Measurements from ENCODE around the gene SUGCT. TPM values are rescaled to one million over a fixed set of nuclear protein-coding genes. Genes with fewer than 3 reads are reported as not detected.
"Not testable (repeated sequence)": the region's sequence is repeated elsewhere in the genome, so short reads cannot be mapped to it uniquely, and the experiment has no call there.

The SUGCT gene
- total RNA-seq, 1 donor from 2014 or later: 8.5 TPM

DNA sequence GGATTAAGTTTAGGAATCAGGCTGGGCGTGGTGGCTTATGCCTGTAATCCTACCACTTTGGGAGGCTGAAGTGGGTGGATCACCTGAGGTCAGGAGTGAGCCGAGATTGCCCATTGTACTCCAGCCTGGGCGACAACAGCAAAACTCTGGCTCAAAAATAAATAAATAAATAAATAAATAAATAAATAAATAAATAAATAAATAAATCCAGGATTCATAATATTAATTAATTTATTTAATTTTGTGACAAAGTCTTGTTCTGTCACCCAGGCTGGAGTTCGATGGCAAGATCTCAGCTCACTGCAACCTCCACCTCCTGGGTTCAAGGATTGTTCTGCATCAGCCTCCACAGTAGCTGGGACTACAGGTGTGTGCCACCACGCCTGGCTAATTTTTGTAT, 4.2 kb downstream of the SUGCT start:
- DNase-seq (ENCODE audit: low read depth): no peak

DNA sequence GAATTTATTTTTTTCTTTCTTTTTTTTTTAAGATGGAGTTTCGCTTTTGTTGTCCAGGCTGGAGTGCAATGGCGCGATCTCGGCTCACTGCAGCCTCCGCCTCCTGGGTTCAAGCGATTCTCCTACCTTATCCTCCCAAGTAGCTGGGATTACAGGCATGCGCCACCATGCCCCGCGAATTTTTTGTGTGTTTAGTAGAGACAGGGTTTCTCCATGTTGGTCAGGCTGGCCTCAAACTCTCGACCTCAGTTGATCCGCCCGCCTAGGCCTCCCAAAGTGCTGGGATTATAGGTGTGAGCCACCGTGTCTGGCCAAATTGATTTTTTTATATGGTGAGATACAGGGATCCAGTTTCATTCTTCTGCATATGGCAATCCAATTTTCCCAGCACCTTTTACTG, 5.1 kb downstream of the SUGCT start:
- DNase-seq (ENCODE audit: low read depth): not testable (repeated sequence)

DNA sequence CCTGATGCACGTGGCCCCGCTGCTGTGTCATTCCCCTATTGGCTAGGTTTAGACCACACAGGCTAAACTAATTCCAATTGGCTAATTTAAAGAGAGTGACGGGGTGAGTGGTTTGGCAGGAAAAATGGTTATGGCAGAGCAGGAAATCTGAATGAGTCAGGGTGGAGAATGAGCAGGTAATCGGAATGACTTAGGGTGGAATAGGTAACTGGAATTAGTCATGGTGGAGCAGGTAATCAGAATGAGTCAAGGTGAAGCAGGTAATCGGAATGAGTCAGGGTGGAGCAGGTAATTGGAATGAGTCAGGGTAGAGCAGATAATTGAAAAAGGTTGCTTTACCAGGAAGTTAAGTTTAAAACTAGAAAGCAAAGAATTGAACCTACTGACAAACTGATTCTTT, 7.1 kb downstream of the SUGCT start:
- DNase-seq (ENCODE audit: low read depth): not testable (repeated sequence)

DNA sequence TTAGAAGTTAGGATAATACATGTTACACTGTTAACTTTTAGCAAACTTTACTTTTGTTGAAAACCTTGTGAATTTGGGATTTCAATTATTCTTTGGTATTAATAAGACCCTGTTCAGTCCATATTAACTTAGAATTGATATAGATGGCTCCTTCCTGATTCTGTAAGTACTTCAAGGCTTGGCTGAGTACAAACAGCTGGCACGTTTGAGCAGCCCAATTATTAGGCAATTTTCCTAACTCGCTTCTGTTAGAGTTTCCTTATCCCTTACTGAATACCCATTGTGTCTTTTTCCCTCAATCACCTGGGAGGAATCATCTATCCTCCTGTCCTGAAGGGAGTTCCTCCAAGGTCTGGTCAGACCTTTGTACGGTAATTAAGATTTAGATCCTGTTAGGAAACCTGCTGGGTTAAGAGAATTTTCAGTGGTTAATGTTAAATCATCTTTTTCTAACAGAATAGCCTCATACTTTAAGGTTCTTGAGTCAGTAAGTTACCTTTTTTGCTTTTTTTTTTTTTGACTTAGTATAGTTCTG, 10.9 kb downstream of the SUGCT start:
- not testable (repeated sequence) for DNase-seq (ENCODE audit: low read depth)

DNA sequence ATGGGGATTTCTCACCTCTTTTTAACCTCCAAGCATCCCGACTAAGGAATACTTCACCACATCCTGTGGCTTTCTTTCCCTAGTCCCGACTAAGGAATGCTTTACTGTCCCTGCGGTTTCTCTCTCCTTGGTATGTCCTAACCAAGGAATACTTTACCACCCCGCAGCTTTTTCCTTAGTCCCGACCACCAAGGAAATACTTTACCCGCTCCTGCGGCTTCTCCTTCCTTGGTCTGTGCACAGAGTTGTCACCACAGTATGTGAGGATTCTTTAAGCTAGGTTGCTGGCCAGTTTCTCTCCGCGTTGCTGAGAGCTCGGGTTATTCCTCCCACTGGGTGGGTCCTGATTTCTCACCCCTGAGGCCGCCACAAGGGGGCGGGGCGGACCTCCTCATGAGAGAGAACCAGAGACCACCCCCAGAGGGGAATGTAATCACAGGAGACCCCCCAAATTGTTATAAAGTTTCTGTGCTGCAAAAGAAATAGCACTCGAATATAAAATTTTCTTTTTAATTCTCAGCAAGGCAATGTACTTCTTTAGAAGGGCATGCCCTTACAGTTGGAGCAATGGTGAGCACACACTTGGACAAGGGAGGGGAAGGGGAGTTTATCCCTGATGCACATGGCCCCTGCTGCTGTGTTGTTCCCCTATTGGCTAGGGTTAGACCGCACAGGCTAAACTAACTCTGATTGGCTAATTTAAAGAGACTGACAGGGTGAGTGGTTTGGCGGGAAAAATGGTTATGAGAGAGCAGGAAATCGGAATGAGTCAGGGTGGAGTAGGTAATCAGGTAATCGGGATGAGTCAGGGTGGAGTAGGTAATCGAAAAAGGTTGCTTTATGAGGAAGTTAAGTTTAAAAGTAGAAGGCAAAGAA, 12.8 kb downstream of the SUGCT start:
- DNase-seq (ENCODE audit: low read depth): no peak

DNA sequence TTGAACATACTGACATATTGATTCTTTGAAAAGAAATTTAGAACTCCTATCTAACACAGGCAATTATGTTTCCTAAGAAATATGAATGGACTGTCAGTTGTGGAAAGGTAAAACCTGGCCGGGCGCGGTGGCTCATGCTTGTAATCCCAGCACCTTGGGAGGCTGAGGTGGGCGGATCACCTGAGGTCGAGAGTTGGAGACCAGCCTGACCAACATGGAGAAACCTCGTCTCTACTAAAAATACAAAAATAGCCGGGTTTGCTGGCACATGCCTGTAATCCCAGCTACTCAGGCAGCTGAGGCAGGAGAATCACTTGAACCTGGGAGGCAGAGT, 13.4 kb downstream of the SUGCT start:
- DNase-seq (ENCODE audit: low read depth): not testable (repeated sequence)

DNA sequence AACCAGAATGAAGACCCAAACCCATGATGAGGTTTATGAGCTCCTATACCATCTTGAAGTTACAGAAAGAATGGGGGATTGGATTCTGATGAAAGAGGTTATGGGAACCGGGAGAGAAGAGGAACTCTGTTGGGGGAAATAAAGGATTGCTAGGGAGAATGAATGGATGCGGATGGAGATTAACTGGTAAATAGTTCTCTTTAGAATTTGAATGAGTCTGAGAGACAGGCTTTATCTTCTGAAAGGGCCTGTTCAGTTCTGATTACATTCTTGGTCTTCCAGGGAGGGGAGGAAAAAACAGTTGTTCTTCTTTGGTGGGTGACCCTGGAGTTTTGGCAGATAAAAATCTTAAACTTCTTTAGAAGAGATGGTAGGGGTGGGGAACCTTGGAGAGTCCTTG, 13.9 kb downstream of the SUGCT start:
- no peak for DNase-seq (ENCODE audit: low read depth)

DNA sequence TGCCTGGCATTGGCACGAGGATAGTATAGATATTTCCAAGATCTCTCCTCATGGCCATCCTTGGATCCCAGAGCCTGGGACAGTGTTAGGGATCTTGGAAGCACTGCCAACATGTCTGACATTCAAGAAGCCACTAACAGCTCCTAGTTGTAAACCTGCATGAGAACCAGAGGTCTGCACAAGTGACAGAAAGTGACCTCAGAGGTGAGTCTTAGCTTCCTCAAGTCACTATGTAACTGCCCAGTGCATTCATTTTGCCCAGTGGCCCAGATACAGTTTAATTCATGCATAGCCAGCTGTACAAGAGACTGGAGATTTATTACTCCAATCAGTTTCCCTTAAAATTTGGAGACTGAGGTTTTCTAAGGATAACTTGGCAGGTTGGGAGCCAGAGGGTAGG, 16.7 kb downstream of the SUGCT start:
- no peak for DNase-seq (ENCODE audit: low read depth)

DNA sequence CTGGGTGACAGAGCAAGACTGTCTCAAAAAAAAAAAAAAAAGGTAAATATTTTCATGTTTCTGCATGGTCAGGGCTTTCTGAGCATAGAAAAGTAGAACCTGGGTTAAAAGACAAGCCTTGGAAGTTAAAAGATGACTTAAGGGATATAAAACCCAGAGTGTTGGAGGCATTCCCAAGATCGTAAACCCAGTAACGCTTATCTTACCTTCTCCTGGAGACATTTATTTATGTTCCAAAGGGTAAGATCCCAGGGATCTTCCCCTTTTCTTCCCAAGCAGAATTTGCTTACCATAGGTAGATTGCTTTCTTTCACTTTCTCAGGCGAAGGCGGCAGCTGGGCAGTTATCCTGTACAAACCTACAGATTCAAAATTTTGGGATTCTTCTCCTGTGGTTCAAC, 22.2 kb downstream of the SUGCT start:
- no peak for DNase-seq (ENCODE audit: low read depth)

DNA sequence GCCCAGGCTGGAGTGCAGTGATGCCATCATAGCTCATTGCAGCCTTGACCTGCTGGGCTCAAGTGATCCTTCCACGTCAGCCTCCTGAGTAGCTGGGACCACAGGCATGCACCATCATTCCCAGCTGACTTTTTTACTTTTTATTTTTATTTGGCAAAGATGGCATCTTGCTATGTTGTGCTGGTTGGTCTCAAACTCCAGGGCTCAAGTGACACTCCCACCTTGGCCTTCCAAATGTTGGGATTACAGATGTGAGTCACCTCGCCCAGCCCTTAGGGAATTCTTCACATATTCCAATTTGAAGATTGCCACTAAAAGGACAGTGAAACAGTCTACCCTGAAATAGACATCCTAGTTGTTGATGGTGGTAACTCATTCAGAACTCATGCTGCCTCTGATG, 27.7 kb downstream of the SUGCT start:
- DNase-seq (ENCODE audit: low read depth): peak; percentile 27

DNA sequence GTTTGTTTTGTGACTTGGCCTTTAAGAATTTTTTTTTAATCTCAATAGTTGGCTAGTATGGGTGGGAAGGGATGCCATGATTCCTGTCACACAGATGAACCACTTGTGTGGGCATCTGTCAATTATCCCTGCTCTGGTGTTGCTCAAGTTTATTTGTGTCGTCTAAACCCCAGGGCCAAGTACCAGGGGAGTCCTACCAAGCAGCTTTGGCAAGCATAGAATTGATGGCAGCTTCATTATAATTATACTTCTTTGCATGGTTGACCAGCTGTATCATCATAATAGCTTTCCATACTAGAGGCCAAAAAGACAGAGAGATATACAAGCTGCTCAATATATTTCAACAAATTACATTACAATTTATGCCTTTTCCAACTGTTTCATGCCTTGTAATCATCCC, 30.4 kb downstream of the SUGCT start:
- no peak for DNase-seq (ENCODE audit: low read depth)

DNA sequence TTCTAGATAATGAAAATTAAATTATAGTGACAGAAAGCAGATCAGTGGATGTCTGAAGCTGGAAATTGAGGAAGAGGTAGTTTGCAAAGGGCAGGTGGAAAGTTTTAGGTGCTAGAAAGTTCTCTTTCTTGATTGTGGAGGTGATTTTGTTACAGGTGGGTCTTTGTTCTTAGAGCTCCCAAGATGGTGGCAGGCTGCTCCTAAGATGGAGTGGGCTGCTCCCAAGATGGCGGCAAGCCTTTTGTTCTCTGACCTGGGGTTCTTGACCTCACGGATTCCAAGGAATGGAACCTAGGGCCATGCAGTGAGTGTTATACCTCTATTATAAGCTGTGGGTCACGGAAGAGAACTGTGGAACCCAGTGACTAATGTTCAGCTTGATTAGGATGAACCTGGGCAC, 32.5 kb downstream of the SUGCT start:
- DNase-seq (ENCODE audit: low read depth): no peak

DNA sequence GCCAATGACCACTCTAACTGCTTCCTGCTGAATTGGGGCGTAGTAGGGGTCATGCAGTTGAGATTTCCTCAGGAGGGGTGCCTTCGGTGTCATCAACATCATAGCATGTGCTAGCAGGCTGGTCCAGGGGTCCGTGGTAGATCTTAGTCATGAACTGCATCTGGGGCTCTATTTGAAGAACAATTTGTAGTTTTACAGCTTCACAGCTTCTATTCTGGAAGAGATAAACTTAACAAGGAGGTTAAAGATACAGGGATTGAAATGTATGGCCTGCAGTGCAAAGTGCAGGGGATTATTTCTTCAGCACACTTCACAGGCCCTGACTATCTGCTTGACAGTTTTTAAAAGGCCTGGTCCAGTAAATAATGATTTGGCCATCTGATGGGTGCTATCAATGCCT, 33.5 kb downstream of the SUGCT start:
- DNase-seq (ENCODE audit: low read depth): not testable (repeated sequence)

DNA sequence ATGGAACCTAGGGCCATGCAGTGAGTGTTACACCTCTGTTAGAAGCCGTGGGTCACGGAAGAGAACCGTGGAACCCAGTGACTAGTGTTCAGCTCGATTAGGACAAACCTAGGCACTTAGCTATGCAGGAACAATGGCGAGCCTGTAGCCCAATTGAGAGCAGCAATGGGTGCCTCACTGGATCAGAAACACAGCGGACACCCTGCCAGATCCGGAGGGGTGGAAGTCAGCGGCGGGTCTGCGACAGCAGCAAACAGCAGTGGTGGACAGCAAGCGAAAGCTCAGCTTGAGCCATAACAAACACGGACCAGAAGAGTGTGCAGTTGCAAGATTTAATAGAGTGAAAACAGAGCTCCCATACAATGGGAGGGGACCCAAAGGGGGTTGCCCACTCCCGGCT, 38.3 kb downstream of the SUGCT start:
- not testable (repeated sequence) for DNase-seq (ENCODE audit: low read depth)

DNA sequence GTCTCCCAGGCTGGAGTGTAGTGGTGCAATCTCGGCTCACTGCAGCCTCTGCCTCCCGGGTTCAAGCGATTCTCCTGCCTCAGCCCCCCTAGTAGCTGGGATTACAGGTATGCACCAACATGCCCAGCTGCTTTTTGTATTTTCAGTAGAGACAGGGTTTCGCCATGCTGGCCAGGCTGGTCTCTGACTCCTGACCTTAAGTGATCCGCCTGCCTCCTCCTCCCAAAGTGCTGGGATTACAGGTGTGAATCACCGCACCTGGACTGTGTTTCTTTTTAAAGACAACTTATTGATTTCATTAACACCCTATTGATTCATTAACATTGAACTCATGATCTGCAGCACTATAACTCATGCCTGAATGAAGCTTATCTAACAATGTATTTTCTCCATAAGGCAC, 40.5 kb downstream of the SUGCT start:
- DNase-seq (ENCODE audit: low read depth): not testable (repeated sequence)

DNA sequence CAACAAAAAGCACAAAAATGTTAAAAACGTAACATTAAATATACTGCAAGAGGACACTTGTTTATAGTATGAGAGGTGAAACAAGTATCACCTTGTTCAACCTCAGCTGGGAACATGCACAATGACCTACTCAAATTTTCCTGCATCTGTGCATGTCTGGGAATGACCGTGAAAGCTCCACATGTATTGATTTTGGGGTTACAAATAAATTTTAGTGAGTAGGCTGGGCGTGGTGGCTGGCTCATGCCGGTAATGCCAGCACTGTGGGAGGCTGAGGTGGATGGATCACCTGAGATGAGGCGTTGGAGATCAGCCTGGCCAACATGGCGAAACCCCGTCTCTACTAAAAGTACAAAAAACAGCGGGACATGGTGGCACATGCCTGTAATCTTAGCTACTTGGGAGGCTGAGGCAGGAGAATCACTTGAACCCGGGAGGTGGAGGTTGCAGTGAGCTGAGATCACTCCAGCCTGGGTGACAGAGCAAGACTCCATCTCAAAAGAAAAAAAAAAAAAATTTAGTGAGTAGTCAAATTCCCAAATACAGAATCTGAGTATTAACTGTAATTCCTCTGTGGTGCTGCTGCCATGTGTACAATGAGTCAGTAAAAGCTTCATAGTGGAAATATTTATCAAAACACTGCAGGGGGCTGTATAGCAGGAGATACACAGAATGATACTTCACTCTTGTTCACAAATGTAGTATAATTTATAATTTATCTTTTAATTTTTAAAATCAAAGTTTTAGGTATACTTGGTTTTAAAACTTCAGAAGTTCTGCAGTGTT, 41.1 kb downstream of the SUGCT start:
- peak; percentile 25 for DNase-seq (ENCODE audit: low read depth)

DNA sequence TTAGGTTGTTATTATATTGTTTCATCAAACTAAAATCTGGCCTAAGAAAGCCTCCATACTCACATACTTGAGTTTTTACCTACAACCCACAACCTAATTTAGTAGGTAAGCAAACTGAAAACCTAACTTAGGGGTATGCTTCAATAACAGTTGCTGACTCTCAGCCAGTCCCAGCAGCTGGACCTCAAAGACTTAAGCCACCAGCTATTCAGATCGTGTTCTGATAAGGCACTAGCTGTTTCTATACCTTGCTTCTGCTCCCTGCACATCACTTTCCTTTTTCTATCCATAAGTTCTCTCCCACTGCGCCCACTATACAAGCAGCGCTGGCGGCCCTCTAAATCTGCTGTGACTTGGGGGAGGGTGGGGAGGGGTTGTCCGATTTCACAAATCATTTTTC, 42.3 kb downstream of the SUGCT start:
- DNase-seq (ENCODE audit: low read depth): no peak

DNA sequence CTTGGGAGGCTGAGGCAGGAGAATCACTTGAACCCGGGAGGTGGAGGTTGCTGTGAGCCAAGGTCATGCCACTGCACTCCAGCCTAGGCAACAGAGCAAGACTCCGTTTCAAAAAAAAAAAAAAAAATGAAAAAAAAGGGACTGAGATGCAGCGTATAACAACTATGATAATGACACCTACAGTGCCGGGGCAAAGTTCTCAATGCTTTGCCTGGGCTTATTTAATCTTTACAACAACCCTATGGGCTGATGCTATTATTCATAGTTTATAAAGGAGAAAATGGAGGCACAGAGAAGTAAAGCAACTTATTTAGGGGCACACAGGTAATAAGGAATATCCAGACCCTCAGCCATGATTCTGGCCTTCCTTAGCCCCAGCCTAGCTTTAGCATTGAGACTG, 47.6 kb downstream of the SUGCT start:
- no peak for DNase-seq (ENCODE audit: low read depth)

DNA sequence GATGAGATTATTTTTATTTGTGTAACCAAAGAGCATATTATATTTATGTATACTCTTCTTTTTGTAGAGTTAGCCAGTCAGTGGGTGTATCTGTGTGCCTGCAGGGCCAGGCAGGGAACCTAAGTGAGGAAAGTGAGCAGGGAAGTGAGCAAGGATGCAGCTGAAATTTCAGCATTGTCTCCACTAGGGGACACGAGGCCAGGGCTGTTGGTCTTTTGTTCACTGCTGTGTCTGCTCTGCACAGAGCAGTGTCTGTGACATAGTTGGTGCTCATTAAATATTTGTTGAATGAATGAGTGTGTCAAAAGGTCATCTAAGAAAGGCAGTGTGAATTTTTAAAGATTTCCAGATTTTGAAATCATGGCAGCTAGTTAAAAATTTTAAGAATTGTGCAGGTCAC, 51.8 kb downstream of the SUGCT start:
- DNase-seq (ENCODE audit: low read depth): no peak

DNA sequence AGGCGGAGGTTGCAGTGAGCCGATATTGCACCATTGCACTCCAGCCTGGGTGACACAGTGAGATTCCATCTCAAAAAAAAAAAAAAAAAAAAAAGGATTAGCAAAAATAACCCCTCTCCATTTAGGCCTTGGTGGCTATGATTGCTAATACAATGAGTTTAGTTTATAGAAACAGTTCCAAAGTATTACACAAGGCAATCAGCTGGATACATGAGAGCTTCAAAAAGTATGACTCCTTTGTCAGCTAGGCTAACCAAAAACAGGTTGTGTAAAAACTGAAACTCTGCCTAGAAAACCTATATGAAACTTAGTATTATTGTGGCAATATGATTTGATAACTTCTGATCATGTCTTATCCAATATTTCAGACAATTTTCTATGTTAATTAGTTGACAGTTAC, 57.2 kb downstream of the SUGCT start:
- DNase-seq (ENCODE audit: low read depth): no peak

DNA sequence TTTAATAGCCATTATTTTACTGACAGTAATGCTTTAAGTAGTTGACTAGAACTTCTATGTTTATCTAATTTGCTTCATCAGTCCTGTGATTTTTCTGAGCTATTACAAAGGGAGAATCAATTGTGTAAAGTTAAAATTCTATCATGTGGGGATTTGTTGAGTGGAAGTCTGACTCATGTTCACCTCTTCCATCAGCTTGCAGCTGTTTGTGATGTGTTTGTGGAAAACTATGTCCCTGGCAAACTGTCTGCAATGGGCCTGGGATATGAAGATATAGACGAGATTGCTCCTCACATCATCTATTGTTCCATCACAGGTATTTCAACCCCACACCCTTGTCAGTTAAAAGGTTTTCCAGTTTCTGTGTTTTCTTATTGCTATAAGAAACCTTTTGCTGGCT, 59.9 kb downstream of the SUGCT start:
- DNase-seq (ENCODE audit: low read depth): peak; percentile 79

DNA sequence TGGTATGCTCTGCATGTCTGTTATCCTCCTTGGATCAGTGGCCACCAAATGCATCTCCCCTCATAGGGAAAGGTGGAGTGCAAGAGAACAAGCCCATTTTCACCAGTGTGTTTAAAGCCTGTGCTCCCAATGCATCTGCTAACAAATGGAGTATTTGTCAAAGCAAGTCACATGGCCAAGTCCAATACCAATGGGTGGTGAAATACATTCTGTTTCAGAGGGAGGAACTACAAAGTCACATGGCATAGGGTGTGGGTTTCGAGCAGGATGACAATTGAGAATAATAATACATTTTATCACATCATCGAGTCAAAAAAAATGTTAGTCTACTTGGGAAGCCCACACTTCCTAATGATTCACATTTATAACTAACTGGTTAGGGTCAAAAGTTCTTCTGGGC, 62.7 kb downstream of the SUGCT start:
- no peak for DNase-seq (ENCODE audit: low read depth)

All from myocyte (in vitro differentiated cells).